Measurements from ENCODE around the gene SPG7.

Gene SPG7

GRCh38 chr16:89536886-89537548, 28.8 kb downstream of the SPG7 start:
- Histone ChIP-seq H3K27ac (ENCODE audit: low read length) (no peak overlapping the region), H3K9me3 (ENCODE audit: control insufficient read depth, insufficient read depth, low read length) (no peaks in the 10 kb centered on the region), H3K4me1 (ENCODE audit: control insufficient read depth, insufficient read depth, low read length) (no peaks in the 10 kb centered on the region), H3K27me3 (ENCODE audit: control insufficient read depth, insufficient read depth, low read length) (no peaks in the 10 kb centered on the region), H3K4me3 (ENCODE audit: low read length) (no peak overlapping the region), H3K36me3 (ENCODE audit: control insufficient read depth, insufficient read depth, low read length) (peaks cover 40% of the 10 kb centered on the region)
- no peak for DNase-seq (ENCODE audit: low read depth, low spot score)
- WGBS (ENCODE audit: insufficient coverage, insufficient read length), result no CpG with 5 or more reads among the region's 36 CpGs

DNA sequence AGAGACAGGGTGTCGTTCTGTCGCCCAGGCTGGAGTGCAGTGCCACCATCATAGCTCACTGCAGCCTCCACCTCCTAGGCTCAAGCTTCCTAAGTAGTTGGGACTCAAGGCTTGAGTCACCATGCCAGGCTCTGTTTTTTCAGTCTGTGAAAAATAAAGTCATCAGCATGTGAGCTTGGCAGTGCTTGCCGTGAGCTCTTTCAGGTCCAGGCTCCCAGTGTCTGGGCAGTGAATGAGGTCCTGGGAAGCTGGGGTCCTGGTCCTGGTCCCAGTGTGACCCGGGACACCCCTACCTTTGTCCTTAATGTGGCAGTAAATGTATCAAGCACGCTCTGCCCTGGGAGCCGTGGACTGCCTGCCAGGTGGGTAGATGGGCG, 29.3 kb downstream of the SPG7 start:
- WGBS (ENCODE audit: insufficient coverage, insufficient read length), result no CpG with 5 or more reads among the region's 7 CpGs
- no peaks in the 10 kb centered on the region for H3K9me3 ChIP-seq (ENCODE audit: control insufficient read depth, insufficient read depth, low read length)

DNA sequence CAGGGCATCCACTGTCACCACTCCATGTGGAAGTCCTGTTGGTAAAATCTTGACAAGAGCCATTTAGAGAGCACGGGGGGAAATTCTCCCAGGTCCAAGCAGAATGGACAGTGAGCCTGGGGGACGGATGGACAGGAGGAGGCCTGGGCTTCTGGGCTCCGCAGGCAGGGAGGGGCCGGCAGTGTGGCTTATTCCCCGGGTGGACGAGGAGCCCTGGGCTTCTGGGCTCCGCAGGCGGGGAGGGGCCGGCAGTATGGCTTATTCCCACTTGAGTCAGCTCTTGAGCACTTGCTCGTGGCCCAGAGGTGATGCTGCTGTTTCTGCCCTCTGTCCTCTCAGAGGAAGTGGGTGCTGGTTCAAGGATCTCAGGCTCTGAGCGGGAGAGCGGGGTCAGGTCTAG, 30.1 kb downstream of the SPG7 start:
- WGBS (ENCODE audit: insufficient coverage, insufficient read length), result no CpG with 5 or more reads among the region's 12 CpGs
- no peak for DNase-seq (ENCODE audit: low read depth, low spot score)
- Histone ChIP-seq H3K27me3 (ENCODE audit: control insufficient read depth, insufficient read depth, low read length) (no peaks in the 10 kb centered on the region), H3K4me1 (ENCODE audit: control insufficient read depth, insufficient read depth, low read length) (no peaks in the 10 kb centered on the region), H3K27ac (ENCODE audit: low read length) (no peak overlapping the region), H3K9me3 (ENCODE audit: control insufficient read depth, insufficient read depth, low read length) (no peaks in the 10 kb centered on the region), H3K36me3 (ENCODE audit: control insufficient read depth, insufficient read depth, low read length) (peaks cover 36% of the 10 kb centered on the region), H3K4me3 (ENCODE audit: low read length) (no peak overlapping the region)

More for the DNA sequence above, 29.3 kb downstream of the SPG7 start:
- Histone ChIP-seq H3K4me1 (ENCODE audit: control insufficient read depth, insufficient read depth, low read length) (no peaks in the 10 kb centered on the region), H3K4me3 (ENCODE audit: low read length) (no peak overlapping the region), H3K36me3 (ENCODE audit: control insufficient read depth, insufficient read depth, low read length) (peaks cover 36% of the 10 kb centered on the region), H3K27ac (ENCODE audit: low read length) (no peak overlapping the region), H3K27me3 (ENCODE audit: control insufficient read depth, insufficient read depth, low read length) (no peaks in the 10 kb centered on the region)
- no peak for DNase-seq (ENCODE audit: low read depth, low spot score)

DNA sequence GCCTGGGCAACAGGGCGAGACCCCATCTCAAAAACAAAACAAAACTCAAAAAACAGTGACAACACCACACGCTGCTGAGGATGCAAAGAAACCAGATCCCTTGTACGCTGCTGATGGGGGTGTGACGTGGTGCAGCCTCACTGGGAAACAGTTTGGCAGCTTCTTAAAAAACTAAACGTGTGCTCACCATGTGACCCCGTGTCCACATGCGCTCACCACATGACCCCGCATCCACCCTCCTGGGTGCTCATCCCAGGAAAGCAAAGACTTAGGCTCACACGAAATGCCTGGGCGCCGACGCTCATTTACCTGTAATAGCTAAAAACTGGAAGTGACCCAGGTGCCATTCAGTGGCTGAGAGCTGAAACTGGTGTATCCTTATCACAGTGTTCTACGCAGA, 32.4 kb downstream of the SPG7 start:
- WGBS (ENCODE audit: insufficient coverage, insufficient read length), result no CpG with 5 or more reads among the region's 13 CpGs

DNA sequence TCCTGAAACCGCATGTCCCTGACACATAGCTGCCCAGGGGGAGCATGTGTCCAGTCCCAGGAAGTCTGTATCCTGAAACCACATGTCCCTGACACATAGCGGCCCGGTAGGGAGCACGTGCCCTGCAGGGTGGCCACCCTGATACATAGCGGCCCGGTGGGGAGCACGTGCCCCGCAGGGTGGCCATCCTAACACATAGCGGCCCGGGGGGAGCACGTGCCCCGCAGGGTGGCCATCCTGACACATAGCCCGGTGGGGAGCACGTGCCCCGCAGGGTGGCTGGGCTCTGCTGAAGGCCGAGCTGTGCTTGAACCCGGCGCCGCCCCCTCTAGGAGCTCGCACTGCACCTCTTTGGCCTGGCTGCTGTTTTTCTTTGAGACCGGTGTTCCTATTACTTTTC, 33.6 kb downstream of the SPG7 start:
- no peaks in the 10 kb centered on the region for H3K27me3 ChIP-seq (ENCODE audit: control insufficient read depth, insufficient read depth, low read length)
- H3K36me3 ChIP-seq (ENCODE audit: control insufficient read depth, insufficient read depth, low read length), result peaks cover 28% of the 10 kb centered on the region
- no peak overlapping the region for H3K27ac ChIP-seq (ENCODE audit: low read length)
- no peak for DNase-seq (ENCODE audit: low read depth, low spot score)
- H3K9me3 ChIP-seq (ENCODE audit: control insufficient read depth, insufficient read depth, low read length), result no peaks in the 10 kb centered on the region
- no peak overlapping the region for H3K4me3 ChIP-seq (ENCODE audit: low read length)
- no peaks in the 10 kb centered on the region for H3K4me1 ChIP-seq (ENCODE audit: control insufficient read depth, insufficient read depth, low read length)
- no CpG with 5 or more reads among the region's 21 CpGs for WGBS (ENCODE audit: insufficient coverage, insufficient read length)

More for the DNA sequence above, 32.4 kb downstream of the SPG7 start:
- DNase-seq (ENCODE audit: low read depth, low spot score), result no peak
- H3K27me3 ChIP-seq (ENCODE audit: control insufficient read depth, insufficient read depth, low read length), result no peaks in the 10 kb centered on the region
- no peak overlapping the region for H3K4me3 ChIP-seq (ENCODE audit: low read length)
- no peaks in the 10 kb centered on the region for H3K4me1 ChIP-seq (ENCODE audit: control insufficient read depth, insufficient read depth, low read length)
- H3K27ac ChIP-seq (ENCODE audit: low read length), result no peak overlapping the region
- no peaks in the 10 kb centered on the region for H3K9me3 ChIP-seq (ENCODE audit: control insufficient read depth, insufficient read depth, low read length)
- H3K36me3 ChIP-seq (ENCODE audit: control insufficient read depth, insufficient read depth, low read length), result peaks cover 28% of the 10 kb centered on the region

GRCh38 chr16:89544113-89544512, 35.9 kb downstream of the SPG7 start:
- Histone ChIP-seq H3K9me3 (ENCODE audit: control insufficient read depth, insufficient read depth, low read length) (no peaks in the 10 kb centered on the region), H3K36me3 (ENCODE audit: control insufficient read depth, insufficient read depth, low read length) (peaks cover 21% of the 10 kb centered on the region), H3K4me3 (ENCODE audit: low read length) (no peak overlapping the region), H3K4me1 (ENCODE audit: control insufficient read depth, insufficient read depth, low read length) (no peaks in the 10 kb centered on the region), H3K27ac (ENCODE audit: low read length) (no peak overlapping the region), H3K27me3 (ENCODE audit: control insufficient read depth, insufficient read depth, low read length) (no peaks in the 10 kb centered on the region)
- WGBS (ENCODE audit: insufficient coverage, insufficient read length), result no CpG with 5 or more reads among the region's 11 CpGs
- DNase-seq (ENCODE audit: low read depth, low spot score), result no peak

- WGBS (ENCODE audit: insufficient coverage, insufficient read length), result no CpG with 5 or more reads among the region's 13 CpGs
- no peaks in the 10 kb centered on the region for H3K4me1 ChIP-seq (ENCODE audit: control insufficient read depth, insufficient read depth, low read length)
- H3K9me3 ChIP-seq (ENCODE audit: control insufficient read depth, insufficient read depth, low read length), result no peaks in the 10 kb centered on the region
- H3K27me3 ChIP-seq (ENCODE audit: control insufficient read depth, insufficient read depth, low read length), result no peaks in the 10 kb centered on the region
- no peak overlapping the region for H3K27ac ChIP-seq (ENCODE audit: low read length)
- DNase-seq (ENCODE audit: low read depth, low spot score), result no peak
- H3K36me3 ChIP-seq (ENCODE audit: control insufficient read depth, insufficient read depth, low read length), result peaks cover 21% of the 10 kb centered on the region
- no peak overlapping the region for H3K4me3 ChIP-seq (ENCODE audit: low read length)
These were observed 36.5 kb downstream of the SPG7 start for GRCh38 chr16:89544713-89545043.

- DNase-seq (ENCODE audit: low read depth, low spot score), result no peak
- H3K4me1 ChIP-seq (ENCODE audit: control insufficient read depth, insufficient read depth, low read length), result no peaks in the 10 kb centered on the region
- H3K4me3 ChIP-seq (ENCODE audit: low read length), result no peak overlapping the region
- no CpG with 5 or more reads among the region's 17 CpGs for WGBS (ENCODE audit: insufficient coverage, insufficient read length)
- no peaks in the 10 kb centered on the region for H3K27me3 ChIP-seq (ENCODE audit: control insufficient read depth, insufficient read depth, low read length)
- H3K36me3 ChIP-seq (ENCODE audit: control insufficient read depth, insufficient read depth, low read length), result peaks cover 21% of the 10 kb centered on the region
- H3K9me3 ChIP-seq (ENCODE audit: control insufficient read depth, insufficient read depth, low read length), result no peaks in the 10 kb centered on the region
- no peak overlapping the region for H3K27ac ChIP-seq (ENCODE audit: low read length)
These were observed 37.0 kb downstream of the SPG7 start for GRCh38 chr16:89545044-89545830.

GRCh38 chr16:89545831-89546574, 37.8 kb downstream of the SPG7 start:
- no peak for DNase-seq (ENCODE audit: low read depth, low spot score)
- WGBS (ENCODE audit: insufficient coverage, insufficient read length), result no CpG with 5 or more reads among the region's 26 CpGs
- Histone ChIP-seq H3K4me3 (ENCODE audit: low read length) (no peak overlapping the region), H3K27me3 (ENCODE audit: control insufficient read depth, insufficient read depth, low read length) (no peaks in the 10 kb centered on the region), H3K27ac (ENCODE audit: low read length) (no peak overlapping the region), H3K4me1 (ENCODE audit: control insufficient read depth, insufficient read depth, low read length) (no peaks in the 10 kb centered on the region), H3K9me3 (ENCODE audit: control insufficient read depth, insufficient read depth, low read length) (no peaks in the 10 kb centered on the region), H3K36me3 (ENCODE audit: control insufficient read depth, insufficient read depth, low read length) (peaks cover 25% of the 10 kb centered on the region)

- no peak for DNase-seq (ENCODE audit: low read depth, low spot score)
- H3K4me1 ChIP-seq (ENCODE audit: control insufficient read depth, insufficient read depth, low read length), result no peaks in the 10 kb centered on the region
- H3K4me3 ChIP-seq (ENCODE audit: low read length), result no peak overlapping the region
- H3K27me3 ChIP-seq (ENCODE audit: control insufficient read depth, insufficient read depth, low read length), result no peaks in the 10 kb centered on the region
- no peak overlapping the region for H3K27ac ChIP-seq (ENCODE audit: low read length)
- H3K9me3 ChIP-seq (ENCODE audit: control insufficient read depth, insufficient read depth, low read length), result no peaks in the 10 kb centered on the region
- H3K36me3 ChIP-seq (ENCODE audit: control insufficient read depth, insufficient read depth, low read length), result peaks cover 28% of the 10 kb centered on the region
- no CpG with 5 or more reads among the region's 19 CpGs for WGBS (ENCODE audit: insufficient coverage, insufficient read length)
These were observed 38.6 kb downstream of the SPG7 start for GRCh38 chr16:89546781-89547180.

All from iPS DF 6.9 (cell line).